NOMO-1 (cell line): Measurements from ENCODE around the gene HES1.
A peak's percentile ranks its signal among the peaks of the same experiment; 100 is the strongest.
"Not testable (repeated sequence)": the region's sequence is repeated elsewhere in the genome, so short reads cannot be mapped to it uniquely, and the experiment has no call there.

ENCODE experiments used
- DNase-seq, 2 experiments: peaks; one replicate each; lab custom pipeline; 2025; ENCODE audit not compliant: unreplicated experiment in 2 of 2; lab: John Stamatoyannopoulos, UW

The HES1 gene

DNA sequence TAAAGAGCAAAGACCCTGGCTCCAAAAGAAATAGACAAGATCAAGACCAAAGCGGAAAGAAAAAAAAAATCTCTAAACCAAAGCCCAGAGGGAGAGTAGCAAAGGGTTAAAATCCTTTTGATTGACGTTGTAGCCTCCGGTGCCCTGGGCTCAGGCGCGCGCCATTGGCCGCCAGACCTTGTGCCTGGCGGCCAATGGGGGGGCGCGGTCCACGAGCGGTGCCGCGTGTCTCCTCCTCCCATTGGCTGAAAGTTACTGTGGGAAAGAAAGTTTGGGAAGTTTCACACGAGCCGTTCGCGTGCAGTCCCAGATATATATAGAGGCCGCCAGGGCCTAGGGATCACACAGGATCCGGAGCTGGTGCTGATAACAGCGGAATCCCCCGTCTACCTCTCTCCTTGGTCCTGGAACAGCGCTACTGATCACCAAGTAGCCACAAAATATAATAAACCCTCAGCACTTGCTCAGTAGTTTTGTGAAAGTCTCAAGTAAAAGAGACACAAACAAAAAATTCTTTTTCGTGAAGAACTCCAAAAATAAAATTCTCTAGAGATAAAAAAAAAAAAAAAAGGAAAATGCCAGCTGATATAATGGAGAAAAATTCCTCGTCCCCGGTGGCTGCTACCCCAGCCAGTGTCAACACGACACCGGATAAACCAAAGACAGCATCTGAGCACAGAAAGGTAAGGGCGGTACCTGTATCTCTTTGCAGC lies at the start of gene HES1:
HES1 (plus strand) TSS at position 343 of the 713 bp plus-strand sequence; CDS start at position 576, 233 bp downstream.
- peak; percentile 88 to 89 for DNase-seq

GRCh38 chr3:194086388-194087075 lies 49.4 kb upstream of the HES1 start:
- no peak for DNase-seq

GRCh38 chr3:194087280-194087679 lies 48.7 kb upstream of the HES1 start:
- DNase-seq: no peak

DNA sequence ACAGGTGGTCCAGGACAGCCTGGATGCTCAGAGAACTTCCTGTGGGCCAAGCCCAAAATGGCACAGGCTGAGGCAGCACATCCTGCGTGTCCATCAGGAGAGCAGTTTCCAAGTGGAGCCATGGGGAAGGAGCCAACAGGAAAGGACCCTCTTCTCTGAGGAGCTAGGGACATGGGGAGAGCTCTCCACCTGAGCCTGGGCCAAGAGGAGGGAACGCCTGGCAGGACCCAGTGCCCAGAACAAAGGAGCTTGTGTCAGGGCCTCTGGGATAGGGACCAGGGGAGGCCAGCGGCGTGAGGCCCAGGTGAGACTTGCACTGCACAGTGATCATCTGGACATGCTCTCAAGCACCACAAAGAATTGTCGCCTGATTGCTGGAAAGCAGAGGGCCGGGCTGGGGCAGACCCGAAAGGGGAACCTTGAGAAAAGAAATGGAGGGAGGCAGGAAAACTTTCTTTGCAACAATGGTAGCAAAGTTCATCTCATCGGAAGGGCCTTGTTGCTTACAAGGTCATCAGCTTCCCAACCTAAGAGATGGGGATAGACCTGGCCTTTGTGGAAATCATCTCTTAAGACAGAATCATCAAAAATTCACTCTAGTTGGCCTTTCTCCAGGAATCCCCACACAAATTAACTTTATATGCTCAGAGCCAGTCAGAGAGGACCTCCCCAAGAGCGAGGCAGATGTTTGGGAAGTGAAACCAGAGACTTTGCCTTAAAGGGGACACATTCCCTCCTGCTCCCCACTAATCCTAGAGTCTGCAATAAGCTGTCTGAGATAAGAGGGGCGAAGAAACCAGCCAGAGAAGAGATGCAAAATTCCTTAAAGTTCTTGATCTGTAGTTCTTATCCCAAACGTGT lies 47.7 kb upstream of the HES1 start:
- DNase-seq: peak; percentile 53 to 74

GRCh38 chr3:194089357-194090177 lies 46.4 kb upstream of the HES1 start:
- peak; percentile 99 to 100 for DNase-seq

GRCh38 chr3:194090178-194090555 lies 45.8 kb upstream of the HES1 start:
- DNase-seq: not testable (repeated sequence)

- no peak for DNase-seq
These were observed 45.2 kb upstream of the HES1 start for GRCh38 chr3:194090716-194091115.

DNA sequence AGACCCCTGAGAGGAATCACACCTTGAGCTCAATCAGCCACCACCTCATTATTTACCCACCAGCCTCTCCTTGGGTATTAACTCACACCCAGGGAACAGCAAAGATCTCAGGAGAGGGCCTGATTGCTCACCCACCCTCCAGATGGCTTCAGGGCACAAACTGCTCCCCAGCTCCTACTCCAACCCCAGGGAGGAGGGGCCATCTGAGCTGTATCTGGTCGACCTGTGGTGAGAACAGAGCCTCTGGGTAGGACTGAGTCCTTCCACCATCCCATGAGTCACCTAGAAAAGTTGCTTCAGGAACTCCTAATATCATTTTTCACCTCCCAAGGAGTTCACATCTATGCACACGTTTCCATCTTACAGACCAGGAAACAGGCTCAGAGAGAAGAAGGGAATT lies 44.8 kb upstream of the HES1 start:
- DNase-seq: no peak

DNA sequence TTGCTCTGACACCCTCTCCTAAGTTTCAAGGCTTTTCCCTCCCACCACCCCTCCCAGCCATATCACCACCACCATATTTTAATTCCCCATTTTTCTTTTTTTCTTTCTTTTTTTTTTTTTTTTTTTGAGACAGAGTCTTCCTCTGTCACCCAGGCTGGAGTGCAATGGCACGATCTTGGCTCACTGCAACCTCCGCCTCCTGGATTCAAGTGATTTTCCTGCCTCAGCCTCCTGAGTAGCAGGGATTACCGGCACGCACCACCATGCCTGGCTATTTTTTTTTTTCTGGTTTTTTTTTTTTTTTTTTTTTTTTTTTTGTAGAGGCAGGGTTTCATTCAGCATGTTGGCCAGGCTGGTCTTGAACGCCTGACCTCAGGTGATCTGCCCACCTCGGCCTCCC lies 44.1 kb upstream of the HES1 start:
- not testable (repeated sequence) for DNase-seq

DNA sequence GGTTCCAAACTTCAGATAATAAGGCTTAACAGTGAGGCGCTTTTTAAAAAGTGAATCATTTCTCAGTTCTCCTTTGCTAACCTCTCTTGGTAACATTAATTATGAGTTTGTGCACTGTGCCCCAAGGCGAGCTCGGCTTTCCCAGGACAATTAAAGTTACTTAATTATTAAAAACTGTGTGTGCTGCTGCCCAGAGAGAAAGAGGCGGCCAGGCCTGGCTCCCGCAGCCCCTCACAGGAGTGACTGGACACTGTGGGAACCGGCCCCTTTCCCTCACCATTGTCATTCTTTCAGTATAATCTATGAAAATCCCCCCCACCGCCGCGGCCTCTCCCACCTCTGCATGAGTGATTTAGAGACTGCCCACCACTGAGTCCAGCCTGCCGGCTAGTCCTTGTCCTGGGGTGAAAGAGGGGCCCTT lies 43.1 kb upstream of the HES1 start:
- peak; percentile 57 to 88 for DNase-seq

- DNase-seq: no peak
These were observed 42.1 kb upstream of the HES1 start for GRCh38 chr3:194093842-194094241.

DNA sequence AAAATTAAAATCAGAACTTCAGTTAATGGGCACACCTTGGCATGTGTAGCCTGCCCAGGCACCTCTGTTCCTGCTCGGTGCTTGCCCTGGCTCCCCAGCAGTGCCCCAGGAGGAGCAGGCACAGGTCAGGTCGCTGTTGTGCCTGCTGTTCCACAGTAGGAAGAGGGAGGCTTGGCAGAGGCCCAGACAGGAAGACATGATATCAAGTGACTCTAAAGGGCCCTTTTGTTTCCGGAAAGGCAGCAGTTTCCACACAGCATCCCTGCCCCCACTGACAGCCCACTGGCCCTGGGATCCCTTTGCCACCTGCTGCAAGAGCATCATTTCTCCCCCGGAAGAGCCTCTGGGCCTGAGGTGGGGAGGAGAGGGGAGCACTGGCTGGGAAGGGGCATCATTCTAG lies 40.5 kb upstream of the HES1 start:
- no peak for DNase-seq

- DNase-seq: no peak
These were observed 40.0 kb upstream of the HES1 start for GRCh38 chr3:194095902-194096301.

DNA sequence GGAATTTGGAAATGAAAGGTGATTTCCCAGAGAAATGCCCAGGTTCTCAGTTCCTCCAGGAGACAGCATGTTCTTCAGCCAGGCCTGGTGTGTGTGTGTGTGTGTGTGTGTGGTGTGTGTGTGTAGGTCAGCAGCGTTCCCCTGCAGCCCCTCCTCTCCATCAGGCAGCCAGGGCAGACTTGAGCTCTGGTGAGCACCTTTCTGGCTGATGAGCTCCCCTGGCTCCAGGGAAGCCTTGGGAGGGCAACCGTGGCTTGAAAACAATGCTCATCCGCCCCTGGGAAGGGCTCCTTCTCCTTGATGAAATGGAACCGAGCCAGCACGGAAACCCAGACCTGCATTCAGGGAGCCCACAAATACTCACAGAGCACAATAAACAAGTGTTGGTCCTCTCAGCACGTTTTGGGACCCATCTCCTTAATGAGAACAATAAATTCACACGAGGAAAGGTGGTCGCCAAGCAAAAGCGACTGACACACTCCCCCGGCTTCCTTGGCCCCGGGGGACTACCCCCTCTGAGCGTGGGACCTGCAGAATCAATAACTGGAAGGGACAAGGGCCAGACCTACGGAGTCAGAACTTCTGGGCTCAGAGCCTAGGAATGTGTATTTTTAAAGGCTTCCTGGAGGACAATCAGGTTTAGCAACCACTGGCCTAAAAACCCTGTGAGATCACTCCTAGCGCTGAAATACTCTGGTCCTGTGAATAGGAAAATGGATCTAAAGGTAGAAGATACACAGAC lies 38.6 kb upstream of the HES1 start:
- DNase-seq: no peak

DNA sequence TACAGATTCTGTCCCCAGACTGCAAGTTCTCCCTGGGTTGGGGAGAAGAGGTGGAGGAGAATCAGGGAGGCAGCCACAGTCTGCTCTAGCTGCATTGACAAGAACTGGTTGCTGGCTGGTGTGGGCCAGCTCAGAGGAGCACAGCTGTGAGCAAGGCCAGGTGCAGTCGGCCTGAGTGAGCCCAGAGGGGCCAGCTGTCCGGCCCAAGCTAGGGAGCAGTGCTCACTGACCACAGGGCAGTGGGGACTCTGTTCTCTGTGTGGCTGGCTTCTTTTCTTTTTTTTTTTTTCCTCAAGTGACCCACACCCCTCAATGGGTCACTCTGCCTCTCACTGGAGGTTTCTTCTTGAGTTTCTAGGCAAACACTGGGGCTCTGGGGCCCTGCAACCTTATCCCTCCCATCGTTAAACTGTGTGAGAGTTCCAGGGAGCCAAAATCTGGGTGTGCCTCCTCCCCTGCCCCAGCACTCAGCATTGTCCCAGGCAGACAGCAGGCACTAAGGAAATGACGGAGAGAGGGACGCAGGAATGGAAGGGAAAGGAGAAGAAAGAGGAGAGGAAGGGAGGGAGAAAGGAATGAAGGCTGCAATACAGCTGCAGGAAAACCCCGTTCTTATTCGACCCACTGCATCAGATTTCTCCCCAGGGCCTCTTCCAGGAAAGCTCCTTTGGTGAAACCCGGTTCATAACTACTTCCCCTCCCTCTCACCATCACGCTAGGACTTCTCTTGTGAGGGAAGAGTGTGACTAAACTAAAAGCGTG lies 37.7 kb upstream of the HES1 start:
- peak; percentile 20 to 27 for DNase-seq

- no peak for DNase-seq
These were observed 37.1 kb upstream of the HES1 start for GRCh38 chr3:194098843-194099183.

- DNase-seq: no peak
These were observed 36.7 kb upstream of the HES1 start for GRCh38 chr3:194099215-194099614.

DNA sequence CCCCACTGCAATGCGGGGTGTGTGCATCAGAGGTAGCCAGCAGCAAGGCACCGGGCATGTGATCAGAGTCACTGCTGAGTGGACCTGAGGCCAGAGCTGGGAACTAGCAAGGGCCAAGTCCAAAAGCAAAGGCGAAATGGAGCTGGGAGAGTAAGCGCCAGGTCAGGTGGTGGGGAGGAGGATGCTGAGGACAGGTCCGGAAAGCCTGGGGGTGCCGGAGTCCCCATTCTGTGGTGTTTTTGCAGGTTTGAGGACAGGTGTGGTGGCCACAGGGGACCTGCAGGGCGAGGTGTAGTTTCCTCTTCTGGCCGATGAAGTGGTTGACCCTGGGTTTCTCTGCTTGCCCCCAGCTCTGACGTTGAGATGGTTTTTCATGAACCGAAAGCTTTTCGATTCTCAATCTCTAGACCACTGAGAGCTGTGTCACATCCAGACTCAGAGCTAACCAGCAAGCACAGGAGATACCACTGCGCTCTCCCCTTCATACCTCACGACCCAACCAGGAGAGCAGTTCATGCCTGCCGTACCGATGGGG lies 35.0 kb upstream of the HES1 start:
- DNase-seq: no peak
